Loucy (cell line): ENCODE results near the gene SLC4A1.

Experiments
- H2AFZ ChIP-seq: fragments of 200-600 bp; sonication (generic); 2 replicates; pipeline ENCODE4 v1.6.0; 2016; ENCODE audit warnings: antibody characterized with exemption, mild to moderate bottlenecking, low read length, moderate library complexity
- H3F3A ChIP-seq: fragments of 200-600 bp; 2 replicates; pipeline ENCODE4 v1.6.0; 2016; ENCODE audit warnings: antibody characterized with exemption, low read depth, mild to moderate bottlenecking
- H3K27me3 ChIP-seq: fragments of 200-600 bp; sonication (generic); 2 replicates; pipeline ENCODE4 v1.6.1; 2014; ENCODE audit warnings: low read length, mild to moderate bottlenecking; ENCODE audit not compliant: insufficient read depth, poor library complexity, severe bottlenecking
- H3K36me3 ChIP-seq: fragments of 200-600 bp; sonication (generic); 2 replicates; pipeline ENCODE4 v1.6.1; 2016; ENCODE audit warnings: low read length; ENCODE audit not compliant: insufficient read depth
- H3K4me1 ChIP-seq: fragments of 200-600 bp; sonication (generic); 2 replicates; pipeline ENCODE4 v1.5.1; 2014; ENCODE audit warnings: low read length, mild to moderate bottlenecking; ENCODE audit not compliant: insufficient read depth, poor library complexity, severe bottlenecking
- H3K4me2 ChIP-seq: fragments of 200-600 bp; sonication (generic); 2 replicates; pipeline ENCODE4 v1.6.0; 2014; ENCODE audit warnings: antibody characterized with exemption, low read length, low read depth, mild to moderate bottlenecking; ENCODE audit not compliant: poor library complexity, severe bottlenecking
- H3K4me3 ChIP-seq: fragments of 200-600 bp; sonication (generic); 2 replicates; pipeline ENCODE4 v1.5.1; 2014; ENCODE audit warnings: low read length, mild to moderate bottlenecking, mixed read lengths; ENCODE audit not compliant: poor library complexity, severe bottlenecking
- H3K79me2 ChIP-seq: fragments of 200-600 bp; sonication (generic); 2 replicates; pipeline ENCODE4 v1.6.1; 2014; ENCODE audit warnings: low read length; ENCODE audit not compliant: insufficient read depth
- H3K9ac ChIP-seq: fragments of 200-600 bp; sonication (generic); 2 replicates; pipeline ENCODE4 v1.6.0; 2014; ENCODE audit warnings: mild to moderate bottlenecking, low read depth, low read length, moderate library complexity; ENCODE audit not compliant: poor library complexity, severe bottlenecking
- H3K9me2 ChIP-seq: fragments of 200-600 bp; sonication (generic); replicated peaks from 2 replicates; pipeline ENCODE4 v1.6.1; 2016; ENCODE audit warnings: low read depth, low read length, mixed read lengths
- H3K9me3 ChIP-seq: fragments of 200-600 bp; sonication (generic); 2 replicates; pipeline ENCODE4 v1.6.1; 2014; ENCODE audit warnings: mild to moderate bottlenecking, antibody characterized with exemption, low read length, low read depth; ENCODE audit not compliant: insufficient read depth
- H4K20me1 ChIP-seq: fragments of 200-600 bp; sonication (generic); 2 replicates; pipeline ENCODE4 v1.6.0; 2014; ENCODE audit warnings: antibody characterized with exemption, low read length, mild to moderate bottlenecking; ENCODE audit not compliant: insufficient read depth, poor library complexity, severe bottlenecking
- CTCF ChIP-seq: fragments of 200-600 bp; sonication (generic); conservative IDR thresholded peaks from 2 replicates; pipeline ENCODE4 v1.5.1; 2014; ENCODE audit warnings: mild to moderate bottlenecking, antibody characterized with exemption, low read length
- EZH2phosphoT487 ChIP-seq: fragments of 200-600 bp; IDR thresholded peaks from 2 replicates; pipeline ENCODE4 v1.6.1; 2018; ENCODE audit warnings: antibody characterized with exemption, mild to moderate bottlenecking, moderate library complexity, borderline replicate concordance

The SLC4A1 gene

DNA sequence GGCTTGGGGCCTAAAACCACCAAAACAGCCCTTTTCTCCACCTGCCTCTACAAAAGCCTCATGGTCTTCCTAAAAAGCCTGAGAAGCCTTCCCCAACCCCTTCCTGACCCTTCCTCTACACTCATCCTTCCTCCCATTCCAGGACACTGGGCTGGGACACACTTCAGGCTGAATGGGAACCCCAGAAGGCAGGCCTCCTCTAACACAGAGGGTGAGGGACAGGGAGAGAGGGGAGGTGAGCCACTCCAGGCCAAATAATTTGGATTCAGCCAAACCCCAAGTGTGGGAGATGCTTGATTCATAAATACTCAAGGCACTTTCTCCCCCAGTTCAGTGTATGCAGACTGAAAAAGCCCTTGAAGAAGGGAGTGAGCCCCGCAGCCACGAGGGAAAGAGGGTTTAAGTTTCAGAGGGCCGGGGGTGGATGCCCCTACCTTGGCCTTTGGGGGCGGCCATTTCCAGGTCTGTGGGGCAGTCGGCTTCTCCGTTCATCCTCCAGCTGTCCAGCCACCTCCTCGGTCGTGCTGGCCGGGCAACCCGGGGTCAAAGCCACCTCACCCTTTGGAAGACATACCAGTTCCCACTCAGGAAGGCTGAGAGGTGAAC, 50.1 kb downstream of the SLC4A1 start:
- H3K9me2 ChIP-seq, result no peaks in the 10 kb centered on the region
- peaks cover 38% of the 10 kb centered on the region for H3K4me1 ChIP-seq
- H3K9me3 ChIP-seq, result no peaks in the 10 kb centered on the region
- H3K27me3 ChIP-seq, result peaks cover 5% of the 10 kb centered on the region
- H3K36me3 ChIP-seq, result peaks cover 37% of the 10 kb centered on the region; the same call in 1 of the 2 replicates
- H4K20me1 ChIP-seq, result peaks cover 41% of the 10 kb centered on the region
- peak overlapping the region; percentile 100 for H3K4me3 ChIP-seq
- H3F3A ChIP-seq, result no peaks in the 10 kb centered on the region
- H3K79me2 ChIP-seq, result peaks cover 74% of the 10 kb centered on the region
- TF ChIP-seq CTCF, result no peak
- TF ChIP-seq EZH2phosphoT487, result no peak
- H3K4me2 ChIP-seq, result peak overlapping the region; percentile 92
- H2AFZ ChIP-seq, result peak overlapping the region; percentile 71
- peak overlapping the region; percentile 98 for H3K9ac ChIP-seq

DNA sequence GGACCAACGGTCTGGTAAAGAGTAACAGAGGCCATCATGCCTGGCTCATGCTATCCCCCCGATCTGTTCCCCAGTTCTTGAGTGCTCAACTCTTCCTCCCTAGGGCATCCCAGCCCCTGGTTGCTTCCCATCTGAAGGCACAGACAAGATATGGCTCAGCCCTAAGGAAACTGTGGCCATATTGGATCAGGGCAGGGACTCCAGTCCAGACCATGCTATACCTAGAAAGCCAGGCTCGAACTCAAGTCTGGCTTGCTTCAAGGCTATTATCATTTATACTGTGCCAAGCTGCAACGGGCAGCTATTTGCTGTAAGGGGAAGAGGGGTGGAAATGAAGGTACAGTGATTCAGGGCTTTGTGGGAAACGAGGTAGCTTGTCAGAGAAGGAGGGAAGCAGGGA, 51.2 kb downstream of the SLC4A1 start:
- Histone ChIP-seq H3F3A (no peaks in the 10 kb centered on the region), H3K9ac (peak overlapping the region; percentile 98), H3K4me1 (peaks cover 33% of the 10 kb centered on the region), H3K9me2 (no peaks in the 10 kb centered on the region), H3K36me3 (peaks cover 43% of the 10 kb centered on the region; the same call in 1 of the 2 replicates), H4K20me1 (peaks cover 41% of the 10 kb centered on the region), H3K27me3 (peaks cover 5% of the 10 kb centered on the region), H3K79me2 (peaks cover 65% of the 10 kb centered on the region), H3K4me2 (peak overlapping the region; percentile 92), H3K9me3 (no peaks in the 10 kb centered on the region), H3K4me3 (peak overlapping the region; percentile 100), H2AFZ (no peak overlapping the region)
- TF ChIP-seq CTCF (no peak), EZH2phosphoT487 (no peak)

DNA sequence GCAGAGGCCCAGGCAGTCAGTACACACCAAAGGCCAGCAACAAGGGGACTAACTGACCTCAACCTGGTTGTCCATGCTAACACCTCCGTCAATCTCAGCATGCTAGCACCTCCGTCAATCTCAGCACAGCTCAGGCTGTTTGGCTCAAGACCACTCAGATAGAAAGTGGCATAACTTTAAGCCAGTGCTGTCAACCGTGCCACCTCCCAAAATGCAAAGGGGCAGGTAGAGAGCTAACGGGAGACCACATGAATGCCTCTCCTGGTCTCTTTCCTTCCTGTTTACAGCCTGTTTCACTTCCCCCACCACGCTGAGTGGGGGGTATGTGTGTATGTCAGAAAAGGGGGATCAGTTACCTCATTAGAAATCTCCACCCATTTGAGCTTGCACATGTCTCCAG, 51.8 kb downstream of the SLC4A1 start:
- Histone ChIP-seq H3K36me3 (peaks cover 48% of the 10 kb centered on the region; the same call in 1 of the 2 replicates), H3K4me3 (peak overlapping the region; percentile 100)

More for the DNA sequence above, 51.8 kb downstream of the SLC4A1 start:
- Histone ChIP-seq H3K79me2 (peaks cover 59% of the 10 kb centered on the region), H3F3A (no peaks in the 10 kb centered on the region), H3K9me2 (no peaks in the 10 kb centered on the region), H3K4me1 (peaks cover 28% of the 10 kb centered on the region), H3K27me3 (peaks cover 5% of the 10 kb centered on the region), H3K9me3 (no peaks in the 10 kb centered on the region), H4K20me1 (peaks cover 41% of the 10 kb centered on the region), H2AFZ (no peak overlapping the region), H3K4me2 (peak overlapping the region; percentile 92), H3K9ac (peak overlapping the region; percentile 98)
- TF ChIP-seq CTCF (no peak), EZH2phosphoT487 (no peak)
